ENCODE results near the gene CCDC171. TPM values are rescaled to one million over a fixed set of nuclear protein-coding genes. Genes with fewer than 3 reads are reported as not detected.

CCDC171 gene
- total RNA-seq, 2 donors from 2014 or later = 2.0 to 7.6 TPM

- no peaks in the 10 kb centered on the region for H3K27me3 ChIP-seq (replicated peaks; ENCODE audit: insufficient read depth)
- H3K27ac ChIP-seq = no peak overlapping the region
- no peak for DNase-seq (ENCODE audit: low spot score)
- H3K36me3 ChIP-seq = no peaks in the 10 kb centered on the region
- no peak overlapping the region for H3K4me3 ChIP-seq
- no peaks in the 10 kb centered on the region for H3K9me3 ChIP-seq
- intact Hi-C loops (cut with DNase I) = no loop called here
- H3K4me1 ChIP-seq (replicated peaks) = no peaks in the 10 kb centered on the region
- TF ChIP-seq CTCF (IDR thresholded peaks at IDR 0.05) = no peak
- no peak for TF ChIP-seq POLR2AphosphoS5 (IDR thresholded peaks at IDR 0.05)
- no peak for TF ChIP-seq POLR2A (IDR thresholded peaks at IDR 0.05)
Observed at GRCh38 chr9:15915711-15916110, 362.9 kb downstream of the CCDC171 start.

- TF ChIP-seq CTCF (IDR thresholded peaks at IDR 0.05) (no peak), POLR2AphosphoS5 (IDR thresholded peaks at IDR 0.05) (no peak), POLR2A (IDR thresholded peaks at IDR 0.05) (no peak)
- intact Hi-C loops (cut with DNase I) = no loop called here
- Histone ChIP-seq H3K9me3 (no peaks in the 10 kb centered on the region), H3K4me1 (replicated peaks) (no peaks in the 10 kb centered on the region), H3K27me3 (replicated peaks; ENCODE audit: insufficient read depth) (no peaks in the 10 kb centered on the region), H3K4me3 (no peak overlapping the region), H3K36me3 (no peaks in the 10 kb centered on the region), H3K27ac (no peak overlapping the region)
- no peak for DNase-seq (ENCODE audit: low spot score)
- 53% methylated on average over 2 of the region's 2 CpGs for WGBS
Observed at GRCh38 chr9:15927161-15927560, 374.3 kb downstream of the CCDC171 start.

GRCh38 chr9:15935661-15936305 lies 382.9 kb downstream of the CCDC171 start:
- intact Hi-C loops (cut with DNase I) = no loop called here

GRCh38 chr9:15936306-15936921 lies 383.6 kb downstream of the CCDC171 start:
- DNase-seq (ENCODE audit: low spot score) = no peak
- Histone ChIP-seq H3K9me3 (no peaks in the 10 kb centered on the region), H3K4me1 (replicated peaks) (no peaks in the 10 kb centered on the region), H3K27ac (no peak overlapping the region), H3K36me3 (no peaks in the 10 kb centered on the region), H3K27me3 (replicated peaks; ENCODE audit: insufficient read depth) (no peaks in the 10 kb centered on the region), H3K4me3 (no peak overlapping the region)
- 28% methylated on average over 5 of the region's 5 CpGs for WGBS
- intact Hi-C loops (cut with DNase I) = no loop called here
- TF ChIP-seq POLR2A (IDR thresholded peaks at IDR 0.05) = no peak
- no peak for TF ChIP-seq POLR2AphosphoS5 (IDR thresholded peaks at IDR 0.05)
- no peak for TF ChIP-seq CTCF (IDR thresholded peaks at IDR 0.05)

More at GRCh38 chr9:15935661-15936305, 382.9 kb downstream of the CCDC171 start:
- no peaks in the 10 kb centered on the region for H3K27me3 ChIP-seq (replicated peaks; ENCODE audit: insufficient read depth)
- DNase-seq (ENCODE audit: low spot score) = no peak
- WGBS = 50% methylated on average over 2 of the region's 2 CpGs
- TF ChIP-seq POLR2A (IDR thresholded peaks at IDR 0.05) (no peak), CTCF (IDR thresholded peaks at IDR 0.05) (no peak), POLR2AphosphoS5 (IDR thresholded peaks at IDR 0.05) (no peak)
- no peaks in the 10 kb centered on the region for H3K36me3 ChIP-seq
- no peaks in the 10 kb centered on the region for H3K9me3 ChIP-seq
- H3K4me3 ChIP-seq = no peak overlapping the region
- no peak overlapping the region for H3K27ac ChIP-seq
- H3K4me1 ChIP-seq (replicated peaks) = no peaks in the 10 kb centered on the region

Measured in prostate gland (tissue), 2 donors.